Measurements from ENCODE around the gene ALDOB.

GRCh38 chr9:101376111-101376848, 59.3 kb downstream of the ALDOB start:
- TF ChIP-seq POLR2A (IDR thresholded peaks at IDR 0.05), result no peak
- TF ChIP-seq CTCF (IDR thresholded peaks at IDR 0.05), result no peak
